ENCODE measurements around the gene KAZN.

The KAZN gene

DNA sequence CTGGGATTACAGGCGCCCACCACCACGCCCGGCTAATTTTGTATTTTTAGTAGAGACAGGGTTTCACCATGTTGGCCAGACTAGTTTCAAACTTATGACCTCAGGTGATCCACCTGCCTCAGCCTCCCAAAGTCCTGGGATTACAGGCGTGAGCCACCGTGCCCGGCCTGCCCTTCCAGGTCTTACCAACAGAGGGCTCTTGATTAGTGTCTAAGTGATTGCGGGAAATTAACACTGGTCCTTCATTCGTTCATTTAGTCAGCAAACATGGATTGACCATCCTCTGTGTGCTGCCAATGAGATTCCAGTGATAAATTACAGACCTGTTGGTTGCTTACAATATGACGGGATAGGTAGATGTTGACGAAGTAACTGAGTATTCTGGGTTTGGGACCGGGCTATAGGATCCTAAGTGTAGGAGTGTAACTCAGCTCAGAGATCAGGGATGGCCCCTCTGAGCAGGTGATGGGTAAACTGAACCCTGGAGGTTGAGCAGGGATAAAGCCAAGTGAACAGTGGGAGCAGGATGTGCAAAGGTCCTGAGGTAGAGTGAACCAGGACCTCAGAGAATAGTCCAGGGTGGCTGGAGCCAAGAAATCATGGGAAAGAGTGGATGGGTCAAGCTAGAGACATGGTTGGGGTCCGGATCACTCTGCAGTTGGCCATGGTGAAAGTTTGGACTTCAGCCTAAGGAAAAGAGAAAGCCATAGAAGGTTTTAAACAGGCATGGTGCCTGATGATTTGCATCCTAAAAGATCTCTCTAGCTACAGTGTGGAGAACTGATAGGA lies 171.2 kb downstream of the KAZN start:
- DNase-seq (ENCODE audit: low spot score), result no peak

DNA sequence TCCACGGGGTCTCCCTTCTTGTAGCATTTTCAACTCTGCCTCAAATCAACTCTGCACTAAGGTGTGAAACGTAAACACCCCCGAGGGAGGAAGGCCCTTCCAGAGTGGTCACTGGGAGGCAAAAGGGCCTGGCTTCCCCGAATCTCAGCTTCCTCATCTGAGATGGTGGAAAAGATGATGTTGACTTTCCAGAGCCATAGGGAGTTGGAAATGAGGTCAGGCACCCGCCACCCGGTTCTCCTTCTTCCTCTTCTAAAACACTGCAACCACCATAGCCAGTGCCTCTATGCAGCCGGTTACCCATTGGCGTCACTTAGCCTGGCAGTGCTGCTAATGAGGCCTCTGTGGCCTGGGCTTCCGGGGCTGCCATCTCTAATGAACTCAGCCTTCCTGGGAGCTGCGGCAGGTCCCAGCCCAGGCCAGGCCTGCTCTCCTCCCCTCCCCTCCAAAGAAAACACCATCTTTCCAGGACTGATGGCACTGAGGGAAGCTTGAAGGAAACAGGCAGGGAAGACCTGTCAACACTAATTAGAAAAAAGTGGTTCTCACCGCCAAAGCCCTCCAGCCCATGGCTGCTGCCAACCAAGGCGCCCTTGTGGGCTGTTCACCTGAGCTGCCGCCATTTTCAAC lies 175.0 kb downstream of the KAZN start:
- DNase-seq (ENCODE audit: low spot score), result no peak

DNA sequence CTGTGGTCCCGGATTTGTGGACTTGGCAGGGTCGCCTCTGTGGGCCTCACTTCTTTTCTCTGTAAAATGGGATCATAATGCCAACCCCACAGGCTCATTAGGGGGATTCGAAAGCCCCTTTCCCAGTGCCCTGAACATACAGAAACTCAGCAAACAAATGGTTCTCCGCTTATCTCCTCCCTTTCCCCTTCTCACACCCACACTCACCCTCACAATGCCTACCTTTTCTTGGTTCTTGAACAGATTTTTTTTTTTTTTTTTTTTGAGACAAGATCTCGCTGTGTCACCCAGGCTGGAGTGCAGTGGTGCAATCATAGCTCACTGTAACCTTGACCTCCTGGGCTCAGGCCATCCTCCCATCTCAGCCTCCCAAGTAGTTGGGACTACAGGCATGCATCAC lies 175.7 kb downstream of the KAZN start:
- DNase-seq (ENCODE audit: low spot score), result no peak

DNA sequence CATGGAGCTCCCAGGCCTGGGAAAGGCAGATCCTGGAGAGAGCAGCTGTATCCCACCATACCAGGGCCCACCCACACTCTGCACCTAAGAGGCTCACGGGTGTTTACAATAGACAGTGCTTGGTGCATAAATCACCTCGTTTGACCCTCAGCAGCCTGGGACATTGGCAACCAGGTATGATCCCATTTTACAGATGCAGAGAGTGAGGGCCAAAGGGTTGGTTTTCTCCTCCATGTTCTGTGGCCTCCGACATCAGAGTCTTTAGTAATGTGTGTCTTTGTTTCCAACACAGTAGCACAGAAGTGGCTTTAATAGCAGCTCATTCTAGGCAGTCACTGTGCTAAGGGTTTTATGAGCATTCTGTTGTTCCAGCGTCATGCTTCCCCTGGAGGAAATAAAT lies 176.5 kb downstream of the KAZN start:
- no peak for DNase-seq (ENCODE audit: low spot score)

DNA sequence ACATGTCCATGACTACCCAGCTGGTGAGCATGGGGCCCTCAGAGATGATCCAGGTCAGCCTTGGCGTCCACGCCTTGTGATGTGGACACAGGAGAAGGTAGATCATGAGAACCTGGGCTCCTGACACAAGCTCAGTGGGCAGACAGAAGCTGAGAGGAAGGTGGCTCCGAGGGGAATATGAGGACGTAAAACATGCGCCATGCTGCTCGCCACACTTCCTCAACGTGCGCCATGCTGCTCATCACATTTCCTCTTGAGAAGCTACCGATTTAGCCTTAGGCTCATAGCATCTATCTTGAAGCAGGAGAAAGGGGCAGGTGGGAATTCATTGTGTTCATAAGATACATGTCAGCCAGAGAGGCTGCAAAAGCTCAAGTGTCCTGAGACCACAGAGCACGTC lies 176.9 kb downstream of the KAZN start:
- DNase-seq (ENCODE audit: low spot score), result no peak

DNA sequence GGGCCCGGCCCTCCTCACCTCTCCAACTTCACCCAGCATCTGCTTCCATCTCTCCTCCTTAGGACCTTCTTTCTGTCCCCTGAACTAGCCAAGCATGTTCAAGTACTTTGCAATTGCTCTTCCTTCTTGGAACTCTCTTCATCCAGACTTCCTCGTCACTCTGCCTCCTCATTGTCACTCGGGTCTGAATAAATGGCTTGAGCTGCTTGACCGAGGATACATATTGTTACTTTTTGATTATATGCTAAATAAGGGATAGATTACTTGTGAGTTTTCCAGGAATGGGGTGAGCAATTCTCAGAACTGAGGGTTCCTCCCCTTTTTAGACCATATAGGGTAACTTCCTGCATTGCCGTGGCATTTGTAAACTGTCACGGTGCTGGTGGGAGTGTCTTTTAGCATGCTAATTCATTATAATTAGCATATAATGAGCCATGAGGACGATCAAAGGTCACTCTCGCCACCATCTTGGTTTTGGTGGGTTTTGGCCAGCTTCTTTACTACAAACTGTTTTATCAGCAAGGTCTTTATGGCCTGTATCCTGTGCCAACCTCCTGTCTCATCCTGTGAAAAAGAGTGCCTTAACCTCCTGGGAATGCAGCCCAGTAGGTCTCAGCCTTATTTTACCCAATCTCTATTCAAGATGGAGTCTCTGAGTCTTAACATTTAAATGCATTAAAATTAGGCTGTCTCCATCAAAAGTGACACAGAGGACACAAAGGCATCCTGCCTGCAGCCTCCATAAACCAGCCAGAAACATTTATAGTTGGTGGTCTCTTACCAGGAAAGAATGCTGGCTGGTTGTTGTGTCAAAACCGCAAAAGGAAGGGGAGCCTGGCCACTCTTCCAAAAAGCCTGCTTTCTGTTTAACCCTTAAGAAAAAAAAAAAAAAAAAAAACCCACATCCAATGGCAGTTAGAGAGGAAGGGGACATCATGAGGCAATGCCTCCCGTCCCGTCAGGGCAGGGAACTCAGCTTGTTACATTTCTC lies 179.3 kb downstream of the KAZN start:
- DNase-seq (ENCODE audit: low spot score), result no peak

DNA sequence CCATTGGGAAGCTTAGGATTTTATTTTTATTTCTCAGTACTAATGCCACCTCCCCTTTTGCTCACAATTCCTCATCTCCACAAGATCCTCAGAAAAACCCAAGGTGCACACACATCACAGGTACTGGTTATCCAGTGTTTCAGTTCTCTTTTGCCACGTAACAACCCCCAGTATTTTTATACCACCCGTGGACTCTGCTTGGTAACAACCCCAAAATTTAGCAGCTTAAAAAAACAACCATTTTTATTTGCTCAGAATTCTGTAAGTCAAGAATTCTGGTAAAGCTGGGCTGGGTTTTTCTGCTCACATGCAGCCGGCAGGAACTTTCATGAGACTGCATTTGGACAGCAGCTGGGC lies 180.0 kb downstream of the KAZN start:
- DNase-seq (ENCODE audit: low spot score), result no peak

DNA sequence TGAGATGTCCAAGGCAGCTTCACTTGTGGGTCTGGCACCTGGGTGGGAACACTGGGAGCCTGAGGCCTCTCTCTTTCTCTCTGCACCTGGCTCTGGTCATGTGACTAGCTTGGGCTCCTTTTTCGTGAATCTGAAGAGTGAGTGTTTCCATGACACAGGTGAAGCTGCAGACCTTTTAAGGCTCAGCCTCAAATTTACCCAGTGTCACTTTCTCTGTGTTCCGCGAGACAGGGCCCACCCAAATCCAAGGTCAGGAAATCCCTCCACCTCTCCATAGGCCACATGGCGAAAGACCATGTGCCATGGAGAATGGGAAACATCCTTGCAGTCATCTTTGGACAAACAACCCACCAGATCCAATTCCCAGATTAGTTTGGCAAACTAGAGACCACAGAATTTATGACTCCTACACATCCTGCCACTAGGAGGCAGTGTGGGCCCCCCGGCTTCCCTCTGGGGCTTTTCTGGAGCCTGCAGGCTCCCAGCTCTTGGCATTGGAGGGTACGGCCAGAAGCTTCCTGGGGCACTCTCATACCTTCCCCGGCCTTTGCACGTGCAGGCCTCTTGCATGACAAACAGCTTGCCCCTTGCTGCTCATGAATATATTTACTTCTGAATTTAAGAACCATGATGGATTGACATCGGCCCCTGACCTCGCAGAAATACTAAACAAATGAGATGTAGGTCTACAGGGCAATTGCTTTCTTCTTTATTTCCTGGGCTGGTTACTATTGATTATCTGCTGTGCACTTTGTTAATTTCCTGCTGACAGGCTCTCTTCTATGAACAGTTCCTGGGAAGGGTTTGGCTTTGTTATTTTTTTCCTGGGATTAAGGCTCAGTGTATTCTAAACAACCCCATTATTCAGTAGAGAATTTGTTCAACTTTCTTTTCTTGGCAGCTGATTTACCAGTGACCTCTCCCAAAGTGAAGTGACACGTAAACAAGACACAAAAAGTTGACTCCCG lies 180.7 kb downstream of the KAZN start:
- DNase-seq (ENCODE audit: low spot score), result no peak

DNA sequence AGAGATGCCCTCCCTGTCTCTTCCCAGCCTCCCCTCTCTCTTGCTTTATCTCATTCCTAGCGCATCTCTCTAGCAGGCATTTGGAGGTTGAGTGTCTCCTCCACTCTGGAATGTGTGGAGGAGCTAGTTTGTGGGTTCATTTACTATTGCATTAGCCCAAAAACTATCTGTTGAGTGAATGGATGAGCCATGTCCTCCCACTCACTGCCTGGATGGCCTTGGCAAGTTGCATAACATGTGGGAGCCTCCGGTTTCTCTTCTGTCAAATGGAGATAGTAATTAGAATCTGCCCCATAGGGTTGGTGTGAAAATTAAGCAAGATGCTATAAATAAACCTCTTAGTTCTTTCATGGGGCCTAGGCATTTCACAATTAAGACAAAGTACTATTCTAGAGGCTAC lies 181.8 kb downstream of the KAZN start:
- DNase-seq (ENCODE audit: low spot score), result no peak

DNA sequence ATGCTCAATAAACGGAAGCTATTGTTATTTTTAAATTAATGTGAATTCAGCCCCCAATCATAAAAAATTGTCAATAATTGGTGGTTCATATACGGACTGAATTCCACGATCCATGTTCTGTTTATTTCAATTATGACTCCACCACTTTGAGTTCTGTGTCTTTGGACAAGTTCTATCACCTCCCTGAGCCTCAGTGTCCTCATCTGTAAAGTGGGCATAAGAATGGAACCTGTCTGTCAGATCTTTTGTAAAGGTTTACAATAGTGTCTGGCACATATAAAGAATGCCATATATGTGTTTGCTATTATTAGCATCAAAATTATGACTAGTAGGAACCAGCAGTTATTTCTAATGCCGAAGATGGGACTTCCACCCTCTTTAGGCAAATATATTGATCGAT lies 183.3 kb downstream of the KAZN start:
- no peak for DNase-seq (ENCODE audit: low spot score)

DNA sequence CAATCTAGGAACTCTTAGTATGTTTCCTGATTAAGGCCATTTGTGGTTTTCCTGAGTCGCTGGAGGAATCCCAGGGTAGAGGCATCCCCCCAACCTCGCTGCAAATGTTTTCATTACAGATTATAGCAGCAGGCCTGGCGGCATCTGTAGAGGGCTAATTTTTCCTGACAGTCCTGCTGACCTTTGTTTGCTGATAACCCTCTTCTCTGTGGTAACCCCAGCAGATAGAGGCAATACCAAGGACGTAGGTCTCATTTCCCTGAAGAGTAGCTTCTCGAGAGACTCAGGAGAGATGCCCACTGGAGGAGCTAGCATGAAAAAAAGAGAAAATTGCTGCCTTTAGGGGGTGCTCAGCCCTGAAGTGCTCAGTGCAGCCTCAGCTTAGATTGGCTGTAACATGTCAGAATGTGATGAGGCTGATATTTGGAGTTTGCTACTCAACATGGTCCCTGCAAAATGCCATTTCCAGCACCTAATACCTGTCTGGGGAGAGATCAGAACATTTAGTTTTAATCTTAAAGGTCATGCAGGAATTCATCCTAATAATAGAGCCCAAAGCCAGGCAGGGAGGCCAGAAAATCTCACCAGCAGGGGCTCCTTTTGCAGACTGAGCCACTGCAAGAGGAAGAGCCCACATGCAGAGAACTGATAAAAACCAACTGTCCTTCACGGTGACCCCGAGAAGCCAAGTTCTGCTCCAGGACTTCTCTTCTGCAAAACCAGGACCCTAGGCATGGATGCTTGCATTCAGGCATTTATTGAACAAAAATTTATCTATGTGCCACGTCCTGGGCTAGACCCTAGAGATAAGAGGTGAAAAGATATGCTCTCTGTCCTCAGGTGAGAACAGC lies 184.5 kb downstream of the KAZN start:
- DNase-seq (ENCODE audit: low spot score), result peak; percentile 70

DNA sequence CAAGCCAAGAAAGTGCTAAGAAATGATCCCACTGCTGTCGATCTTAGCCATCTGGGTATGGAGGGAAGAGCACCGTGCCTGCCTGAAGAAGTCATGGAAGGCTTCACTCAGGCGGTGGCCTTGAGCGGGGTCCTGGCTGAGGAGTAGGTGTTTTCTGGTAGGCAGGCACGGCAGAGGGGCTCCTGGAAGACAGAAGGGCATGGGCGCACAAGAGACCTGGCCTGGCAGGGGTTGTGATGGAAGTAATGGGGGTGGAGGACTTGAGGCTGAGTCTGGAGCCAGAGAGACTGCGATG lies 185.1 kb downstream of the KAZN start:
- no peak for DNase-seq (ENCODE audit: low spot score)

DNA sequence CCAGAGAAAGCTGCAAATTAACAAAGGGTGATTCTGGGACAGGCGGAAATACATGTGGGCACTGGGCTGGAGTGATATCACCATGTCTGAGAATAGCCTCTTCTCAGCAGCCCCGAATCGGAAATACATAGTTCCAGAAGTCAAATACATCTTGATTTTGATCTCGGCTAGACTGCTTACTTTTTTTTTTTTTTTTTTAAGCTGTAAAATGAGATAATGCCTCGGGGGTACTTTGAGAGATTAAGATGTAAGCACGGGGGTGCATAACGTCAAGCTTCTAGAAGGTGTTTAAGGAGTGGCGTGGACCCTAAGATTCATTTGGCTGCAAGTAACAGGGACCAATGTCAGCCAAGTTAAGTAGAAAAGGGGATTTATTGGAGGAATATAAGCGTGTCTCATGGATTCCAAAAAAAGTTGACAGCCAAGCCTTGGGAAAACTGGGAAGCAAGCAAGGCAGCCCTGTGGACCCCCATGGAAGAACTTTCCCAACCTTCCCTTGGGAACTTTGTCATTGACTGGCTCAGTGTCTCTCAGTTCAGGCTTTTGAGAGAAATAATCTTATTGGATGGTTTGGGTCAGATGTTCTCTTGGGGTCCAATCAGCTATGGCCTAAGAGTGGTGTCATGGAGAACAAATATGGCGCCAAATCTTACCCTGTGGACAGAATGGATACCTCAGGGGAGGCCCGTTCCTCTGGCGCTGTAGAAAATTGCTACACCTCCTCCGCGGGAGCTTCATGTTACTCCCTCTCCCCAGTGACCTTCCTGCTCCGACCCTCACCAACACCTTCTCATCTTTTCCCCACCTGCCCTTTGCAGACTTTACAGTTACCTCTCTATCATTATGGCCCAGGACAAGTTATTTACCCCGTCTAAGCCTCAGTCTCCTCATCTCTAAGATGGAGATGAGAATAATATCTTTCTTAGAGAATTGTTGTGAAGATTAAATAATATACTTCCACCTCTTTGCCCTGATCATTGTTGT lies 186.6 kb downstream of the KAZN start:
- no peak for DNase-seq (ENCODE audit: low spot score)

DNA sequence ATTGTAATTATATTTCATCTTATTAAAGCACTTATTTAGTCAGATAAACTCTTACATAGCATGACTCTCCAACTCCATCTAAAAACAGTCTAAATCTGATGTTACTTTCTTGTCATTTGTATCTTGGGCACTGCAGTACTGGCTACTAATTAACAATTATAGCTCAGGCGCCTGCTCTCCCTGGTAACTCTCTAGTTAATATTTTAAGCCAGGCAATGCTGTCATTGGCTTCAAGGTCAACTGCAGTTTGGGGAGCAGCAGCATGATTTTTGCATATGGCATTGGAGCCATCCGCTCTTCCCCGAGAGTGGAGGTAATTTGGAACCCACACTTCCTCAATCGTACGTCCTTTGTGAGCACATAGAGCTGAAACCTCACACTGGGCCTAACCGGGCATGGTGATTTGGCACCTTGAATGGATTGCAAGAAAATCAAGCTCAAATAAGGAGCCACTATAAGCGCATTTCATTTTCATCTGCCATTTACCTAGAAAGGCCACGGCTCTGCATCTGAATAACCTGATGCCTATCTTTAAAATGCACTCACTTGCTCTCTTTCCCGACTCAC lies 187.7 kb downstream of the KAZN start:
- peak; percentile 65 for DNase-seq (ENCODE audit: low spot score)

DNA sequence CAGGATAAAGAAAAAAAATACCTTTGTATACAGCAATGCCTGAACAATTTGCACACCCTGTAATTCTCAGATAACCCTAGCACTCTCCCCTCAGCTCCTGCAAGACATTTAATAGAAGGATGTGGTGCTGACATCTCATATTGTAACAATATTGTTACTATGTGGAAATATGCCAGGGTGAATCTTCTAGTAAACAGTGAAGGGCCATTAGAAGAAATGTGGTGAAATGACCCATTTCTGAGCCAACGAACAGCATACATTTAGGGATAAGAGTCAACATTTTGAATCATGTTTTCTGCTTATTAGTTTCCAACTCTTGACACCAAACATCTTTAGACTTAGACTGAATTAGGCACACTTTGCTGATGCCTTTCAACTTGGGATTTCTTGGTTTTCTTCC lies 188.2 kb downstream of the KAZN start:
- DNase-seq (ENCODE audit: low spot score), result no peak

DNA sequence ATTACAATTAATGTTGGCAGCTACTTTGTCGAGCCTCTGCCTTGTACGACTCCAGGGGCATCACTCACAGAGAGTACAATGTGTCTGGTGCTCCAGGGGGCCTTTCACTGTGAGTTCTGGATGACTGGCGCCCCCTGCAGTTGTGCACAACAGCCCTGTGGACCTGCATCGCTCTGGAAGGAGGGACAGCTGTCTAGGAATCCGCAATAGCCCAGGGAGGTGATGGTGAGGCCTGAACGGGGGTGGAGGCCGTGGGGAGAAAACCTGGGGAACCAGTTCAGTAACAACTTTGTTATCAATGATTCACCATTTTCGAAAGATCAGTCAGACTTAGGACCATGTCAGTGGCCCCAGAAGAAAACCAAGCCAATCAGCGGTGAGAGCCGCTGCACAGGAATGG lies 189.1 kb downstream of the KAZN start:
- DNase-seq (ENCODE audit: low spot score), result no peak

DNA sequence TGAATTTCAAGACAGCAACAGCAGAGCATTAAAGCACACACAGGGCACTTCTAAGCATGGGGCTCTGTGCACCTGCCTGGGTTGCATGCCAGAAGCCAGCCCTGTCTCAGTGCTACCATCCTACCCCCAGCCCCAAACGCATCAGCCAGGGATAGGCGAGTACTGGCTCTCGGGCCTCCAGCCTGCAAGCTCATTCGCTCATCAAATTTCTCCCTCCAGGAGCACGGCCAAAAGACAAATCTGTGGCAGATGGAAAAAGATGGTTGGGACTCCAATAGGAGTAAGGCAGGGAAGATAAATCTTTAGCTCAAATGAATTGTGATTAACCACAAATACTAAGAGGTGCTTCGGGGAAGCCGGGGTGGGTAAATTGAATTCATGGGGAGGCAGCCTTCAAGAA lies 189.6 kb downstream of the KAZN start:
- DNase-seq (ENCODE audit: low spot score), result peak; percentile 94

DNA sequence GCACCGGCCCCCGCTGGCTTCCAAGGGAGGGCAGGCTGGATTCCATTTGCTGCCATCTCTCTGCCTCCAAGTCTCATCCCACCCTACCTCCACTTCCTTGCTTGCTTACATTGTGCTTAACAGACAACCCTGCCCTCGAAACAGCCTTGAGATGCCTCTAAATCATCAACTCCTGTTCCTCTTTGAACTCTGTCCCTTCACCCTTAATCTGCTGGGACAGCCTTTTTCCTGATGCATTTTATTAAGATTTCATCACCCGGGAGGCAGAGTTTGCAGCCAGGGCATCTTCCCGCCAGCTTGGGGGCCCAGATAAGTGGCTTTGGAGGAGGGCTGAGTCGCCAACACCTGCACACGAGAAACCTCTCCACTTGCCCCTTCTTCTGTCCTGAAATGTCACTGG lies 192.5 kb downstream of the KAZN start:
- no peak for DNase-seq (ENCODE audit: low spot score)

DNA sequence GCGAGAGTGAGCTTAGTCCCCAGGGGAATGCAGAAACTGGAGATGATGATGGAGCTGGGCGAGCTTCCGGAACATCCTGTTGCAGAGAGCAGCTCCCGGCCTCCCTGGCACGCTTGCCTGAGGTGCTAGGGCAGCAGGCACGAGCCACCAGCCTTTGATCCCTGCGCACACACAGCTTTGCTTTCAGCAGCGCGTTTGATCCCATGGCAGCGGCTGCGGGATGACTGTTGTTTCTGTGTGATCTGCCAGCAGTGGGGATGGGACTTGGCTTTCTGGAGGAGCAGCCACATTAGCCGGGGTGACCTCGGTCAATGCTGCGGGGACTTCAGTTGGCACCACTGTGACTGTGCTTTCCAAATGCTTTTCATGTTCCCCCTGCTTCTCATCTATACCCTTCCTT lies 193.2 kb downstream of the KAZN start:
- DNase-seq (ENCODE audit: low spot score), result peak; percentile 51
